Esophagus mucosa (tissue), 1 donor: Measurements from ENCODE around the gene L1CAM. TPM values are rescaled to one million over a fixed set of nuclear protein-coding genes. Genes with fewer than 3 reads are reported as not detected.

Experiments
- ATAC-seq: fragments of 200-7000 bp; cut with Tn5 transposase; one replicate; pipeline ENCODE4 v1.9.1; 2020
- total RNA-seq: library from RNA; stranded (reverse); gene quantifications from one replicate; pipeline ENCODE4 v1.2.4, GENCODE V29; 2023
- donor health status: DM: yes; HTN: yes; CAD: no.

The L1CAM gene
- total RNA-seq, 1 donor from 2014 or later: 0.80 TPM

DNA sequence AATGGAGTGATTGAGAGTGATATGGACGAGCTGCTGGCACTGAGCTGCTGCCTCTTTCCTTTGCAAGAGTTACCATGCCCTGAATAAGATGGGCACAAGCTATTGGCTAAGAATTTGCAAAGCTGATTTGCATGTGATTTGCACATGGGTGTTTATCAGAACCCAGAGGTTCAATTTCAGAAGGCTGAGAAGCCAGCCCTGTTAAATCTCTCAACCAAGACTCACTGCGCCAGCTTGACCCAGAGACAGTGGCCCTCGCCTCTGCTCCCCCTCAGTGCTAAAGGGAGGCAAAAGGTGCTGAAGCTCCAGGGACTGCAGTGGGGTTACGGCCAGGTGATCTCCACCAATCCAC, 39.4 kb upstream of the L1CAM start:
- no peak for ATAC-seq

GRCh38 chrX:153924149-153924861, 38.3 kb upstream of the L1CAM start:
- no peak for ATAC-seq

DNA sequence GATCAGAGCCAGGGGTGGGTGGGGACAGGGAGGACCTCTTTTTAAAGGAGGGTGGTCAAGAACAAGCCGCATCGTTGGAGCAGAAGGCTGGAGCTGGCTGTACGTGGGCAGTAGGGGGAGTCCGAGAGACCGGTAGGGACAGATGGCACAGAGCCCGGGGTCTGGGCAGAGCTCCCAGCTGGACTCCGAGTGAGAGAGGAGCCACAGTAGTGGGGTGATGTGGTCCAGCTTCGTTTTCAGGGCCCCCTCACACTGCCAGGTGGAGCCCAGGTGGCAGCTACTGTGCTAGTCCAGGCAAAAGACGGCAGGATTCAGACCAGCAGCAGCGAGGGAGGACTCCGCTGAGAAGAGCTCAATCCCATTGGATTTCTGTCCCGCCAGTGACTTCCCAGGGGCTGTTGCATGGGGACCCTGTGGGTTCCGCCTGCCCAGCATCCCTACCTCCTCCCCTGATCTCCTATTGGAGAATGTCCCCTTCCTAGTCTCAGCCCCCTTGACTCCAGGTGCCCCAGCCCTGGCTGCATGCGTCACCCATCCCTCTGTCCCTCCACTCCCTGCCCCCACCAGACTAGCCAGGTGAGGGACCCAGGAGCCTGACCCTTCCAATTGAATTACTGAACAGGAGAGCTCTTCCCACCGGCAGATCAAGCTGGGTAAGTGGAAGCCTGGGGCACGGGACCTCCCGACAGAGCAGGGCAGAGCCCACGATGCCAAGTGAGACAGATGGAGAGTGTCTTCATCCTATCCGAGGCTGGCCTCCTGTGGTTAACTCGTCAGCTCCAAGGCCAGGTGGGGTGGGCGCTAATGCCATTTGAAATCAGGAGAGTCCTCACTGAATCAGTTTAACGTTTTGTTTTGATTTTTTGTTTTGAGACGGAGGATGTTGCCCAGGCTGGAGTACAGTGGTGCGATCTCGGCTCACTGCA, 37.2 kb upstream of the L1CAM start:
- no peak for ATAC-seq

DNA sequence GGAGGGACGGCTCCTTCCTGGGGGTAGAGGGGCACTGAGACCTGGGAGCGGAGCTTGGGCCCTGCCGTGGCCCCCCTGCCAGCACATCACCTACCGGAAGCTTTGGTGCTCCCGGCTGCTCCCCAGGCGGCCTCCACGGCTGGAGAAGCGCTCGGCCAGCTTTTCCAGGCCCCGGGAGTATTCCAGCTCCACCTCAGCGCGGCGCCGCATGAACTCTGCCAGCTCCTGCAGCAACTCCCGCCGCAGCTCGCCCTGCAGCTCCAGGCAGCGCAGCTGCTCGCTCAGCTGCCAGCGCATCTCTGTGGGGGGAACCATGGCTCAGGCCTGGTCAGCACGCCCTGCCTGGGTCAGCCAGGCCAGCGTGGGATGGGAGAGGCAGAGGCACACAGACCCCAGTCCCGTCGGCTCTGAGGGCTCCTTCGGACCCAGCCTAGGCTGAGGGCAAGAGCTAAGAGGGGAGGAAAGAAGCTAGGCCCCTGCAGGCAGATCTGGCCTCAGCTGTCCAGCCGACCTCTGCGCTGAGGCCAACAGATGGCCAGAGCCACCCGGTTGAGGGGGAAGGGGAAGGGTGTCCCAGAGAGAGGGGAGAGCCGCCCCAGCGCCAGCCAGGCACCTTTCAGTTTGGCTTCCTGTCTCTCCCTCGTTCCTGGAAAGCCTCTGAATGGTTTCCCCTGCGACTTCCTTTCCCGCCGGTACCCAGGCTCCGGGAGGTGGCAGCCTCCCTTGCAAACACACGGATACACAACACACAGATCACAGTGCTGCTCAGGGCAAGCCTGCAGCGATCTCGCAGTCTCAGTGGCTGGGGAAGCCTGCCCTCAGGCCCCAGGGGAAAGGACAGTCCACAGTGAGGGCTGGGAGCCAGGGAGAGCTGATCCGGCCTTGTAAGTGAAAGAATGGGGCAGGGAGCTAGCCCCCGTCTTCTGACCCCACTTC, 35.8 kb upstream of the L1CAM start:
- no peak for ATAC-seq

DNA sequence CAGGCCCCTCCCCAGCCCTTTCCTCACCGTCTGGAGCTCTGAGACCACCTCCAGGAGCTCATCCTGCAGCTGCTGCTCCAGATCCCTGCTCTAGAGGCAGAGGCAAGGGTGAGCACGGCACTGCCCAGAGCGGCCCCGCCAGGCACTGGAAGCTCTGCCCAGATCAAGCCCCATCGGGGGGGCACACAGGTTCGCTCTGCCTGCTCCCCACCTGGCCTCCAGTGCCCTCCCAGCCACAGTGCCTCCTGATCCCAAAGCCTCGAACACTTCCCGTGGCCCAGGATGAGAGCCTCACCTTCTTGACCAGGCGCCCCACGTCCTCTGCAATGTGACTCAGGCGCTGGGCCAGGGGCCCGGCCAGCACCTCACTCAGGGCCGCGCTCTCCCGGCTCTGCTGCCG, 35.1 kb upstream of the L1CAM start:
- no peak for ATAC-seq

- no peak for ATAC-seq
Measured at GRCh38 chrX:153920546-153920945, 34.6 kb upstream of the L1CAM start.

DNA sequence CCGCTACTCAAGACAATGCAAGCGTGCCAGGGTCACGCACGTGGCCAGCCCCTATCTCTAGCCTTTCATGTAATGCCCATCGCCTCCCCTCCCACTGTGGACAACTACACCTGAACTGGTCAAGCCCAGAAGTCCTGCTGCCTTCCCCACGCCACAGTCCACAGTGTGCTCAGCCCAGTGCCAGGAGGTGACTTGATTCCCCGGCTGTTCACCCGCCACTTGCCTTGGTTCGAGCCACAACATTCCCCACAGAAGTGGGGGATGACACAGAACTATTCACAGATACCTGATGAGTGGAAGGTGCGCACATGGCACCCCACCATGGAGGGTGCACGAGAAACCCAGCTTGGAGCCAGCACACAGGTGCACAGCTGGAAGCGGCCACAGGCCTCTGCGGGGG, 33.3 kb upstream of the L1CAM start:
- ATAC-seq: no peak

- no peak for ATAC-seq
Measured at GRCh38 chrX:153917869-153918268, 31.9 kb upstream of the L1CAM start.

DNA sequence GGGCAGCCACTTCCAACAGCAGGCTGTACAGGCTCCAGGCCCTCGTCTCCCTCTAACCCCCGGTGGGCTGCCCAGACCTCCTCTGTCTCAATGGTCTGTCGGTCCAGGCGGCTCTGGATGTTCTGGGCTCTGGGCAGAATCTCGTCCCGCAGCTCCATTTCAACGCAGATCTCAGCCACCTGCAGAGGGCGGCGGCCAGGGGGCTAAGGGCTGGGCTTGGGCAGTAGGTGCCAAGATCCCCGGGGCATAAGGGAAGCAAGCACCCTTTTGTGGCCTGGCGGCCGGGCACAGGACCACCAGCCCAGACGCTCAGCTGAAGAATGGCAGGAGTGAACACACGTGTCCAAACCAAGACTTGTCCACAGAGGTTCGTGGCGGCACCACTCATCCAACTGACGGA, 27.7 kb upstream of the L1CAM start:
- no peak for ATAC-seq

GRCh38 chrX:153913211-153913610, 27.2 kb upstream of the L1CAM start:
- ATAC-seq: no peak

- ATAC-seq: no peak
Measured at GRCh38 chrX:153911798-153912197, 25.8 kb upstream of the L1CAM start.

- no peak for ATAC-seq
Measured at GRCh38 chrX:153910446-153910845, 24.5 kb upstream of the L1CAM start.

- ATAC-seq: no peak
Measured at GRCh38 chrX:153909980-153910360, 24.0 kb upstream of the L1CAM start.

GRCh38 chrX:153909024-153909979, 23.3 kb upstream of the L1CAM start:
- no peak for ATAC-seq

DNA sequence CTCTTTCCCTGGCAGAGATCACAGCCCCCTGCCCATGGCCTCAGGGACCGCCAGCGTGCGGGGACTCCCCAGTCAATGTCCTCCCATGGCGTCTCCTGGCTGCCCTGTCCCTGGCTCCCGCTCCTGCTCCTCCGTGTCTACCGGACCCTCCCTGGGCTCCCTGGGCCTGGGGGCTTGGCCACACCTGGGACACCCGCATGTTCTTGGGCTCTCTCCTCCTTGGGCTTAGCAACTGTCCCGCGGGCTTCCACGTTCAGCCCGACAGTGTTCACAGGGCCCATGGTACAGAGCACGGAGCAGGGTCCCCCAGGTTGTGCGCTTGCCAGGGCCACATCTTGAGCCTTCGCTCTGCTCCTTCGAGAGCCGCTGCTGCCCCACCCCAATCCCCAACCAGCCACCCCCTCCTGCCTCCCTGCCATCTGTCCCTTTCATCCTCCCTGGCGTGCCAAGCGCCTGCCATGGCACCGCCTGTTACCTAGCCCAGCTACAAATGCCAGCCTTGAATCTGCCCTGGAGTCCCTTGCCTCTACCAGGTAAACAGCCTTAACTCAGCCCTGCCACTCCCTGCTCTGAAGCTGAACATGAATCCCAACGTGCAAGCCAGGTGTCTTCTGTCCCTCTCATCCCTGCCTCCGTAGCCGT, 22.4 kb upstream of the L1CAM start:
- no peak for ATAC-seq

DNA sequence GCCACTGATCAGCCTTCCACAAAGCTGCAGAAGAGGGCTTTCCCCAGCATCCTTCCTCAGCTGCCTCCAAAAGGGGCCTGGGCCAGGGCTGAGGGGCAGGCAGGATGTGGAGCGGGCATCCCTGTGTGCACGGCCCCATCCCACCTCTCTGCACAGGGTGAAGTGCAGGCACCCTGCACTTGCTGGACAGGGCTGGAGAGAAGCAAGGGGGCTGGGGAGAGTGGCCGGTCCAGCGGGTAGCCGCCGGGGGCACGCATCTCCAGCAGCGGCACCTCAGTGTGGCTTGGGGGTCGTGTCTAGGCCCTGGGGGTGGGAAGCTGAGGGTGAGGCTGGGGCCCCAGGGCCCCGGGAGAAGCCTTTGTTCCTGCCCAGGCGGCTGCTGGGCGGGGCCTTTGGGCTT, 21.5 kb upstream of the L1CAM start:
- no peak for ATAC-seq

DNA sequence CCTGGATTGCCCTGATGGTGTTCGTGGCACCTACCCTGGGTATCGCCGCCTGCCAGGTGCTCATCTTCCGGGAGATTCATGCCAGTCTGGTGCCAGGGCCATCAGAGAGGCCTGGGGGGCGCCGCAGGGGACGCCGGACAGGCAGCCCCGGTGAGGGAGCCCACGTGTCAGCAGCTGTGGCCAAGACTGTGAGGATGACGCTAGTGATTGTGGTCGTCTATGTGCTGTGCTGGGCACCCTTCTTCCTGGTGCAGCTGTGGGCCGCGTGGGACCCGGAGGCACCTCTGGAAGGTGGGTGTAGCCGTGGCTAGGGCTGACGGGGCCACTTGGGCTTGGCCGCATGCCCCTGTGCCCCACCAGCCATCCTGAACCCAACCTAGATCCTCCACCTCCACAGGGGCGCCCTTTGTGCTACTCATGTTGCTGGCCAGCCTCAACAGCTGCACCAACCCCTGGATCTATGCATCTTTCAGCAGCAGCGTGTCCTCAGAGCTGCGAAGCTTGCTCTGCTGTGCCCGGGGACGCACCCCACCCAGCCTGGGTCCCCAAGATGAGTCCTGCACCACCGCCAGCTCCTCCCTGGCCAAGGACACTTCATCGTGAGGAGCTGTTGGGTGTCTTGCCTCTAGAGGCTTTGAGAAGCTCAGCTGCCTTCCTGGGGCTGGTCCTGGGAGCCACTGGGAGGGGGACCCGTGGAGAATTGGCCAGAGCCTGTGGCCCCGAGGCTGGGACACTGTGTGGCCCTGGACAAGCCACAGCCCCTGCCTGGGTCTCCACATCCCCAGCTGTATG, 20.3 kb upstream of the L1CAM start:
- no peak for ATAC-seq

DNA sequence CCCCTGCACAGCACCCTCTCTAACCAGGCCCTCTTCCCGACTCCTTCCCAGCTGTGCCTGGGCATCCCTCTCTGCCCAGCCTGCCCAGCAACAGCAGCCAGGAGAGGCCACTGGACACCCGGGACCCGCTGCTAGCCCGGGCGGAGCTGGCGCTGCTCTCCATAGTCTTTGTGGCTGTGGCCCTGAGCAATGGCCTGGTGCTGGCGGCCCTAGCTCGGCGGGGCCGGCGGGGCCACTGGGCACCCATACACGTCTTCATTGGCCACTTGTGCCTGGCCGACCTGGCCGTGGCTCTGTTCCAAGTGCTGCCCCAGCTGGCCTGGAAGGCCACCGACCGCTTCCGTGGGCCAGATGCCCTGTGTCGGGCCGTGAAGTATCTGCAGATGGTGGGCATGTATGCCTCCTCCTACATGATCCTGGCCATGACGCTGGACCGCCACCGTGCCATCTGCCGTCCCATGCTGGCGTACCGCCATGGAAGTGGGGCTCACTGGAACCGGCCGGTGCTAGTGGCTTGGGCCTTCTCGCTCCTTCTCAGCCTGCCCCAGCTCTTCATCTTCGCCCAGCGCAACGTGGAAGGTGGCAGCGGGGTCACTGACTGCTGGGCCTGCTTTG, 19.6 kb upstream of the L1CAM start:
- ATAC-seq: no peak

- ATAC-seq: no peak
Measured at GRCh38 chrX:153903991-153904957, 18.3 kb upstream of the L1CAM start, which contains the start of gene AVPR2. Gene AVPR2, plus strand, starts transcription at chrX:153904673. Its CDS starts 473 bp downstream, at chrX:153905146.
